PFSK-1 (cell line): ENCODE data around the gene ERBB2.

ENCODE experiments used
- FOXP2 ChIP-seq: optimal IDR thresholded peaks from 2 replicates; pipeline ENCODE3; 2011; ENCODE audit warnings: borderline replicate concordance, control low read depth, inconsistent platforms; ENCODE audit not compliant: insufficient read depth; ENCODE audit errors: extremely low read length, extremely low read depth
- POLR2AphosphoS5 ChIP-seq: IDR thresholded peaks from 2 replicates; pipeline ENCODE4 v1.6.1; 2012; ENCODE audit warnings: low read depth, mild to moderate bottlenecking, control low read depth, low read length, moderate library complexity
- SIN3A ChIP-seq: IDR thresholded peaks from 2 replicates; pipeline ENCODE4 v1.6.1; 2012; ENCODE audit warnings: mild to moderate bottlenecking, low read length, moderate library complexity, borderline replicate concordance; ENCODE audit not compliant: insufficient read depth
- TAF1 ChIP-seq: IDR thresholded peaks from 2 replicates; pipeline ENCODE4 v1.6.1; 2012; ENCODE audit warnings: low read length, control low read depth, borderline replicate concordance; ENCODE audit not compliant: insufficient read depth
- TF ChIP-seq, protein P1 (sequence below), 2 experiments: IDR thresholded peaks; 2 replicates each; pipeline versions ENCODE4 v1.6.1 to v1.8.0; 2011 to 2012; ENCODE audit warnings: low read depth in 2 of 2, low read length in 2 of 2, control low read depth in 1 of 2, inconsistent platforms in 1 of 2, mild to moderate bottlenecking in 1 of 2, moderate library complexity in 1 of 2; ENCODE audit not compliant: insufficient read depth in 1 of 2

The ERBB2 gene

DNA sequence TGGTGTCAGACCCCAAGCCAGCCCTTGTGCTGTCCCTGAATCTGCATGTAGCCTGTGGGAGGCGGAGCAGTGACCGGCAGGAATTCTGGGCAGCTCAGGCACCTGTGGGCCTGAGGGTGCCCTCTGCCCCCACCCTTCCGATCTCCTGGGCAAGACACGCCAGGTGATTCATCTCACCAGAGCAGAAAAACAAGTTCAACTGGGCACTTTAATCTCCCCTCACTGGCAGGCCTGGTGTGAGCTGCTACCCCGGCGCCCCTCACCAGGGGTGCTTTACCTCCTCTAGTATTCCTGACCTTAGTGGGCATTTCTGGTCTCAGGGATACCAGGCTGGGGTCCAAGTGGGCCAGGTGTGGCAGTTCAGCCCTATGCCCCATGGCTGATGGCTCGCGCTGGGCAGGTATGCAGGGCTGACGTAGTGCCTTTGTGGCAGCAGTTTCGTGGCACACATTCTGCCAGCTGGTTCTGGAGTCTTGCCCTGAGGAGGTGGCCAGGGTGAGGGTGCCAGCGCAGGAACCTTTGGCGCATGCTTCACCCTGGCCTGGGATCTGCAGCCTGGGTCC, 6.0 kb downstream of the ERBB2 start:
- no peak for TF ChIP-seq SIN3A
- no peak for TF ChIP-seq FOXP2
- no peak for TF ChIP-seq TAF1
- TF ChIP-seq, protein P1, sequence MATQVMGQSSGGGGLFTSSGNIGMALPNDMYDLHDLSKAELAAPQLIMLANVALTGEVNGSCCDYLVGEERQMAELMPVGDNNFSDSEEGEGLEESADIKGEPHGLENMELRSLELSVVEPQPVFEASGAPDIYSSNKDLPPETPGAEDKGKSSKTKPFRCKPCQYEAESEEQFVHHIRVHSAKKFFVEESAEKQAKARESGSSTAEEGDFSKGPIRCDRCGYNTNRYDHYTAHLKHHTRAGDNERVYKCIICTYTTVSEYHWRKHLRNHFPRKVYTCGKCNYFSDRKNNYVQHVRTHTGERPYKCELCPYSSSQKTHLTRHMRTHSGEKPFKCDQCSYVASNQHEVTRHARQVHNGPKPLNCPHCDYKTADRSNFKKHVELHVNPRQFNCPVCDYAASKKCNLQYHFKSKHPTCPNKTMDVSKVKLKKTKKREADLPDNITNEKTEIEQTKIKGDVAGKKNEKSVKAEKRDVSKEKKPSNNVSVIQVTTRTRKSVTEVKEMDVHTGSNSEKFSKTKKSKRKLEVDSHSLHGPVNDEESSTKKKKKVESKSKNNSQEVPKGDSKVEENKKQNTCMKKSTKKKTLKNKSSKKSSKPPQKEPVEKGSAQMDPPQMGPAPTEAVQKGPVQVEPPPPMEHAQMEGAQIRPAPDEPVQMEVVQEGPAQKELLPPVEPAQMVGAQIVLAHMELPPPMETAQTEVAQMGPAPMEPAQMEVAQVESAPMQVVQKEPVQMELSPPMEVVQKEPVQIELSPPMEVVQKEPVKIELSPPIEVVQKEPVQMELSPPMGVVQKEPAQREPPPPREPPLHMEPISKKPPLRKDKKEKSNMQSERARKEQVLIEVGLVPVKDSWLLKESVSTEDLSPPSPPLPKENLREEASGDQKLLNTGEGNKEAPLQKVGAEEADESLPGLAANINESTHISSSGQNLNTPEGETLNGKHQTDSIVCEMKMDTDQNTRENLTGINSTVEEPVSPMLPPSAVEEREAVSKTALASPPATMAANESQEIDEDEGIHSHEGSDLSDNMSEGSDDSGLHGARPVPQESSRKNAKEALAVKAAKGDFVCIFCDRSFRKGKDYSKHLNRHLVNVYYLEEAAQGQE (IDR thresholded peaks at IDR 0.05; ENCODE audit: insufficient read depth in 1 of 2, low read depth in 2 of 2, low read length in 2 of 2), result no peak
- no peak for TF ChIP-seq POLR2AphosphoS5

- TF ChIP-seq POLR2AphosphoS5 (no peak), SIN3A (no peak), FOXP2 (no peak), TAF1 (no peak)
- TF ChIP-seq, protein P1 (IDR thresholded peaks at IDR 0.05; ENCODE audit: insufficient read depth in 1 of 2, low read depth in 2 of 2, low read length in 2 of 2), result no peak
Measured at GRCh38 chr17:39706383-39706782, 6.5 kb downstream of the ERBB2 start.

DNA sequence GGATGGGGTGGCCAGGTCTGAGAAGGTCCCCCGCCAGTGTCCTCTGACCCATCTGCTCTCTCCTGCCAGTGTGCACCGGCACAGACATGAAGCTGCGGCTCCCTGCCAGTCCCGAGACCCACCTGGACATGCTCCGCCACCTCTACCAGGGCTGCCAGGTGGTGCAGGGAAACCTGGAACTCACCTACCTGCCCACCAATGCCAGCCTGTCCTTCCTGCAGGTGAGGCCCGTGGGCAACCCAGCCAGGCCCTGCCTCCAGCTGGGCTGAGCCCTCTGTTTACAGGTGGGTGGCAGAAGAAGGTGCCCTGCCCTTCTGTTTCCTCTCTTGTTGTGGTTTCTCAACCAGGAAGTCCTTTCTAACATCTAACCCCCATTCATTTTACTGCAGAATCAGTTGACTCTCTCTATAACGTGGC, 7.1 kb downstream of the ERBB2 start:
- TF ChIP-seq, protein P1 (IDR thresholded peaks at IDR 0.05; ENCODE audit: insufficient read depth in 1 of 2, low read depth in 2 of 2, low read length in 2 of 2), result no peak
- TF ChIP-seq TAF1 (no peak), SIN3A (no peak)

- TF ChIP-seq SIN3A (no peak), FOXP2 (no peak), TAF1 (no peak), POLR2AphosphoS5 (no peak)
- TF ChIP-seq, protein P1 (IDR thresholded peaks at IDR 0.05; ENCODE audit: insufficient read depth in 1 of 2, low read depth in 2 of 2, low read length in 2 of 2), result no peak
Measured at GRCh38 chr17:39709319-39709997, 9.6 kb downstream of the ERBB2 start.
